ENCODE data around the gene PET117. TPM values are rescaled to one million over a fixed set of nuclear protein-coding genes. Genes with fewer than 3 reads are reported as not detected.

Gene PET117
- total RNA-seq, 1 experiment from 2014 or later = 25.0 TPM

DNA sequence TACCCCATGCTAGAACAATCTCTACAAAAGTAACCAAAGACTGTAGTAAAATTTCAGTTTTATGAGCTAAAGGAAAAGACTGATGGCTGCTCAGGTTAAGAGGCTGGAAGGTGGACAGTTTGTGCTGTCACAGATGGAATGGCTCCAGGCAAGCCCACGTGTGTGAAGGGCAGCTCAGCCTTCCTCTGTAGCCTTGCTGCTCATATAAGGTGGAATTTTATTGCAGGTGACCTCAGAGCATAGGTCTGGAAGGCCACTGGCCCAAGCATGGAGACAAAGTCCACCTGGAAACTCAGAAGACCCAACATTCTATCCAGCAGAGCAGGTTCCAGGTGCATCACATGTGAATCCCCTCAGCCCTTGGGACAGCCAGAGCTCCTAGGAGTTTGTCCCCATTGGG lies 53.6 kb downstream of the PET117 start:
- H3K9ac ChIP-seq (ENCODE audit: extremely low read depth, insufficient read length, low read length) = no peak overlapping the region
- H3K27ac ChIP-seq (ENCODE audit: insufficient read length, low read depth, low read length) = no peak overlapping the region
- H3K4ac ChIP-seq (ENCODE audit: low read depth, low read length) = no peak overlapping the region
- no peak for DNase-seq
- H3K4me1 ChIP-seq (ENCODE audit: insufficient read depth, low read length) = no peaks in the 10 kb centered on the region
- no peak overlapping the region for H2BK15ac ChIP-seq (ENCODE audit: low read depth, low read length)
- H3K36me3 Mint-ChIP-seq (ENCODE audit: insufficient read depth in 1 of 3, low read depth in 3 of 3) = peaks cover 5 to 25% (median 10%) of the 10 kb centered on the region in 3 experiments; a peak in 6 of 7 replicates
- H3T11ph ChIP-seq (ENCODE audit: low read length) = no peak overlapping the region
- H3K27me3 Mint-ChIP-seq (ENCODE audit: low read depth) = no peaks in the 10 kb centered on the region
- no peaks in the 10 kb centered on the region for H4K20me1 ChIP-seq (ENCODE audit: control insufficient read depth, insufficient read depth, insufficient read length)
- H2AK5ac ChIP-seq (ENCODE audit: insufficient read length, low read length) = no peak overlapping the region
- H3K27ac Mint-ChIP-seq = 0 out of 7 replicates have a peak overlapping the region, but pooled peaks of 1 of the 3 experiments have one; percentile 20
- no peaks in the 10 kb centered on the region for H3K23me2 ChIP-seq (ENCODE audit: insufficient read length, low read depth, low read length, poor library complexity, severe bottlenecking)
- no peak overlapping the region for H3K23ac ChIP-seq (ENCODE audit: insufficient read length, low read depth, low read length)
- no peak overlapping the region for H3K4me3 Mint-ChIP-seq
- H3K79me2 ChIP-seq (ENCODE audit: insufficient read depth, low read length) = no peaks in the 10 kb centered on the region
- no peak overlapping the region for H2BK5ac ChIP-seq (ENCODE audit: insufficient read length, low read length)
- no peak overlapping the region for H2AFZ ChIP-seq (ENCODE audit: low read length)
- H3K79me1 ChIP-seq (ENCODE audit: insufficient read depth, low read depth, low read length, poor library complexity, severe bottlenecking) = no peaks in the 10 kb centered on the region
- no peak overlapping the region for H4K5ac ChIP-seq (ENCODE audit: insufficient read length, low read depth, low read length)
- no peak overlapping the region for H2BK12ac ChIP-seq (ENCODE audit: insufficient read length, low read depth, low read length)
- TF ChIP-seq, protein P1, sequence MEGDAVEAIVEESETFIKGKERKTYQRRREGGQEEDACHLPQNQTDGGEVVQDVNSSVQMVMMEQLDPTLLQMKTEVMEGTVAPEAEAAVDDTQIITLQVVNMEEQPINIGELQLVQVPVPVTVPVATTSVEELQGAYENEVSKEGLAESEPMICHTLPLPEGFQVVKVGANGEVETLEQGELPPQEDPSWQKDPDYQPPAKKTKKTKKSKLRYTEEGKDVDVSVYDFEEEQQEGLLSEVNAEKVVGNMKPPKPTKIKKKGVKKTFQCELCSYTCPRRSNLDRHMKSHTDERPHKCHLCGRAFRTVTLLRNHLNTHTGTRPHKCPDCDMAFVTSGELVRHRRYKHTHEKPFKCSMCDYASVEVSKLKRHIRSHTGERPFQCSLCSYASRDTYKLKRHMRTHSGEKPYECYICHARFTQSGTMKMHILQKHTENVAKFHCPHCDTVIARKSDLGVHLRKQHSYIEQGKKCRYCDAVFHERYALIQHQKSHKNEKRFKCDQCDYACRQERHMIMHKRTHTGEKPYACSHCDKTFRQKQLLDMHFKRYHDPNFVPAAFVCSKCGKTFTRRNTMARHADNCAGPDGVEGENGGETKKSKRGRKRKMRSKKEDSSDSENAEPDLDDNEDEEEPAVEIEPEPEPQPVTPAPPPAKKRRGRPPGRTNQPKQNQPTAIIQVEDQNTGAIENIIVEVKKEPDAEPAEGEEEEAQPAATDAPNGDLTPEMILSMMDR (conservative IDR thresholded peaks at IDR 0.05) = no peak
- no peak overlapping the region for H3K14ac ChIP-seq (ENCODE audit: insufficient read depth, low read length)
- no peaks in the 10 kb centered on the region for H3K9me3 ChIP-seq (ENCODE audit: control insufficient read depth, low read depth, low read length)
- no peak overlapping the region for H3K4me2 ChIP-seq (ENCODE audit: insufficient read depth, insufficient read length, low read length)
- H4K8ac ChIP-seq (replicated peaks; ENCODE audit: insufficient read length, low read depth, low read length) = no peak overlapping the region
- H3K9me3 Mint-ChIP-seq = peaks cover 4 to 6% of the 10 kb centered on the region in 2 experiments; a peak in 2 of 5 replicates
- no peaks in the 10 kb centered on the region; a peak in 1 of 4 replicates for H3K4me1 Mint-ChIP-seq
- no peak overlapping the region for H2BK20ac ChIP-seq (ENCODE audit: low read depth, low read length, poor library complexity, severe bottlenecking)
- no peak overlapping the region for H3K18ac ChIP-seq (ENCODE audit: insufficient read length, low read depth, low read length)
- H4K91ac ChIP-seq (ENCODE audit: insufficient read length, low read depth, low read length) = no peak overlapping the region
- no peaks in the 10 kb centered on the region for H3K27me3 ChIP-seq (ENCODE audit: insufficient read depth, low read length)
- WGBS (ENCODE audit: extremely low coverage, insufficient read length, low lambda C conversion rate) = no CpG with 5 or more reads among the region's 1 CpG
- H3K56ac ChIP-seq (ENCODE audit: insufficient read length, low read depth, low read length) = no peak overlapping the region
- no peak overlapping the region for H2BK120ac ChIP-seq (ENCODE audit: low read depth, low read length, poor library complexity, severe bottlenecking)

Other genes starting within 250 kb of the PET117 start
- 179 and 194 TPM in 2 replicates for gene SNX5, start 169.1 kb upstream of the PET117 start, total RNA-seq (2021)
- gene MGME1, start 168.8 kb upstream of the PET117 start, total RNA-seq (2021) = 47.7 and 48.9 TPM in 2 replicates
- gene OVOL2, start 79.9 kb upstream of the PET117 start, total RNA-seq (2021) = 5.8 and 6.4 TPM in 2 replicates
- gene KAT14, start within 50 bp of the PET117 start, total RNA-seq (2021) = 19.2 and 21.5 TPM in 2 replicates
- 10.1 and 11.0 TPM in 2 replicates for gene ZNF133, start 150.7 kb downstream of the PET117 start, total RNA-seq (2021)